WTC11 (cell line): ENCODE results near the gene MT1H. TPM values are rescaled to one million over a fixed set of nuclear protein-coding genes. Genes with fewer than 3 reads are reported as not detected.

Experiments used
- ATAC-seq: fragments of 200-7000 bp; cut with Tn5 transposase; 2 replicates; pipeline ENCODE4 v1.10.0; 2021; ENCODE audit warnings: mild to moderate bottlenecking, moderate library complexity
- CTCF ChIA-PET: fragments of 300-600 bp; sonication (Branson Sonifier 250); formaldehyde crosslinking; loops from one replicate; lab custom pipeline; 2021; ENCODE audit warnings: antibody characterized with exemption; lab: Charles Lee
- POLR2A ChIA-PET: fragments of 350-600 bp; sonication (Branson Sonifier 250); formaldehyde crosslinking; loops from one replicate; lab custom pipeline; 2021; ENCODE audit warnings: antibody characterized with exemption; lab: Charles Lee
- DNase-seq: peaks from one replicate; pipeline ENCODE4 v3.0.0; 2021; ENCODE audit warnings: low spot score
- H3K27ac Mint-ChIP-seq: 2 replicates; pipeline ENCODE4 v1.8.0; 2021; ENCODE audit warnings: mixed read lengths
- H3K27me3 Mint-ChIP-seq: 2 replicates; pipeline ENCODE4 v1.8.0; 2021; ENCODE audit warnings: low read depth, mild to moderate bottlenecking, moderate library complexity, mixed read lengths
- H3K36me3 Mint-ChIP-seq: 2 replicates; pipeline ENCODE4 v1.8.0; 2021; ENCODE audit warnings: mixed read lengths
- H3K4me1 Mint-ChIP-seq: 2 replicates; pipeline ENCODE4 v1.8.0; 2022; ENCODE audit warnings: mixed read lengths
- H3K4me3 Mint-ChIP-seq: 2 replicates; pipeline ENCODE4 v1.8.0; 2021; ENCODE audit warnings: mild to moderate bottlenecking, moderate library complexity, mixed read lengths
- H3K9me3 Mint-ChIP-seq: 2 replicates; pipeline ENCODE4 v1.8.0; 2021; ENCODE audit warnings: mixed read lengths
- CBFB ChIP-seq: sonication (generic); formaldehyde crosslinking; IDR thresholded peaks from 2 replicates; pipeline ENCODE4 v1.8.1; 2022; ENCODE audit warnings: mild to moderate bottlenecking, low read depth, missing genetic modification reagents
- ELF4 ChIP-seq: sonication (generic); formaldehyde crosslinking; IDR thresholded peaks from 2 replicates; pipeline ENCODE4 v1.8.1; 2022; ENCODE audit warnings: low read depth, mild to moderate bottlenecking, moderate library complexity, missing genetic modification reagents
- ETV6 ChIP-seq: sonication (generic); formaldehyde crosslinking; IDR thresholded peaks from 2 replicates; pipeline ENCODE4 v1.8.1; 2022; ENCODE audit warnings: mild to moderate bottlenecking, missing genetic modification reagents
- FOXP1 ChIP-seq: sonication (generic); formaldehyde crosslinking; IDR thresholded peaks from 2 replicates; pipeline ENCODE4 v1.8.0; 2022; ENCODE audit warnings: missing genetic modification reagents, mild to moderate bottlenecking, moderate library complexity, borderline replicate concordance
- KAT7 ChIP-seq: sonication (generic); formaldehyde crosslinking; IDR thresholded peaks from 2 replicates; pipeline ENCODE4 v1.8.1; 2023; ENCODE audit warnings: missing genetic modification reagents, mild to moderate bottlenecking, borderline replicate concordance
- MXD4 ChIP-seq: fragments of 250-450 bp; sonication (Bioruptor Pico); IDR thresholded peaks from 2 replicates; pipeline ENCODE4 v1.8.0; 2021; ENCODE audit warnings: mild to moderate bottlenecking, moderate library complexity, borderline replicate concordance
- MYBL2 ChIP-seq: sonication (generic); formaldehyde crosslinking; IDR thresholded peaks from 2 replicates; pipeline ENCODE4 v1.8.1; 2023; ENCODE audit warnings: mild to moderate bottlenecking, moderate library complexity, missing genetic modification reagents
- ZNF121 ChIP-seq: sonication (generic); formaldehyde crosslinking; IDR thresholded peaks from 2 replicates; pipeline ENCODE4 v1.8.0; 2023; ENCODE audit warnings: missing genetic modification reagents
- ZNF219 ChIP-seq: sonication (generic); formaldehyde crosslinking; IDR thresholded peaks from 2 replicates; pipeline ENCODE4 v1.8.0; 2023; ENCODE audit warnings: missing genetic modification reagents, mild to moderate bottlenecking, borderline replicate concordance
- ZNF317 ChIP-seq: sonication (generic); formaldehyde crosslinking; IDR thresholded peaks from 2 replicates; pipeline ENCODE4 v1.8.1; 2023; ENCODE audit warnings: low read depth, mild to moderate bottlenecking, moderate library complexity, missing genetic modification reagents, borderline replicate concordance
- total RNA-seq: library from RNA; stranded (reverse); gene quantifications from 3 replicates; pipeline ENCODE4 v1.2.3, GENCODE V29; 2021
- TF ChIP-seq, protein P1 (sequence below): sonication (generic); formaldehyde crosslinking; IDR thresholded peaks from 2 replicates; pipeline ENCODE4 v1.8.1; 2023; ENCODE audit warnings: mild to moderate bottlenecking, missing genetic modification reagents
- TF ChIP-seq, protein P2 (sequence below): fragments of 250-450 bp; sonication (Bioruptor Pico); IDR thresholded peaks from 2 replicates; pipeline ENCODE4 v1.9.0; 2021; ENCODE audit warnings: moderate library complexity, mild to moderate bottlenecking, inconsistent platforms, borderline replicate concordance
- TF ChIP-seq, protein P3 (sequence below): fragments of 250-450 bp; sonication (Bioruptor Pico); conservative IDR thresholded peaks from 2 replicates; pipeline ENCODE4 v1.9.0; 2021; ENCODE audit warnings: mild to moderate bottlenecking
- TF ChIP-seq, protein P4 (sequence below): sonication (generic); formaldehyde crosslinking; IDR thresholded peaks from 2 replicates; pipeline ENCODE4 v1.8.0; 2022; ENCODE audit warnings: mild to moderate bottlenecking, missing genetic modification reagents
- TF ChIP-seq, protein P5 (sequence below): sonication (generic); formaldehyde crosslinking; conservative IDR thresholded peaks from 2 replicates; pipeline ENCODE4 v1.8.1; 2022; ENCODE audit warnings: mild to moderate bottlenecking, missing genetic modification reagents

MT1H gene
- total RNA-seq, 1 experiment from 2014 or later, result 122 TPM

DNA sequence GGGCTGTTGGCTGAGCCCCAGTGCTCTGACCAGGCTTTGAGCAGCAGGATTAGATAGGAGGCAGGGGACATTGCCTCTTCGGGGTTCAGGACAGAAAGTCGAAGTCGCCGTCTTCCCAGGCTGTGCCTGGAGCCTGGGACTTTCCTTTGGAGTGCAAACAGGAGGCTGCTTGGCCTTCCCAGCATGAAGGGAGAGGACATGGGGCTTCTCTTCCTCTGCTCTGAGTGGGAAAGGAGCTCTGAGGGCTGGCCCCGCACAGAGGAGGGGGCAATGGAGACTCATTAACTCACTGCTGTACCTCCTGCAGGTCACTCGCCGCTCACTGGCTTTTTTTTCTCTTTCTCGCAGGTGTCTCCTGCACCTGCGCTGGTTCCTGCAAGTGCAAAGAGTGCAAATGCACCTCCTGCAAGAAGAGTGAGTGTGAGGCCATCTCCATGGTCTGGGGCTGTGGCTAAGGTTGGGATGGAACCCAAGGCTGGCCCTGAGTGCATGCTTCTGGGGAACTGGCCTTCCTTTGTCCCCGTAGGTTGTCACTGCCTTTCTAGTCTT is 11.2 kb upstream of the MT1H start:
- peaks cover 85% of the 10 kb centered on the region for H3K27me3 Mint-ChIP-seq
- H3K27ac Mint-ChIP-seq, result 0 out of 2 replicates have a peak overlapping the region, but pooled peaks have one; percentile 42
- ATAC-seq, result peak; percentile 1; the same call in 1 of the 2 replicates
- 0 out of 2 replicates have a peak, but pooled peaks cover 5% of the 10 kb centered on the region for H3K36me3 Mint-ChIP-seq
- DNase-seq, result no peak
- ChIA-PET CTCF (interaction anchor here (0.8 to 1.5 kb wide), 3 partner anchors 9 to 43 kb away, joined by 3 to 24 read pairs (median 4); no protein-coding TSS in a partner anchor), POLR2A (interaction anchor here (1.1 to 1.9 kb wide), 5 partner anchors 11 to 130 kb away, joined by 3 to 24 read pairs (median 6); partner anchors contain the start of genes MT1E, MT1H and MT2A)
- TF ChIP-seq, protein P1, sequence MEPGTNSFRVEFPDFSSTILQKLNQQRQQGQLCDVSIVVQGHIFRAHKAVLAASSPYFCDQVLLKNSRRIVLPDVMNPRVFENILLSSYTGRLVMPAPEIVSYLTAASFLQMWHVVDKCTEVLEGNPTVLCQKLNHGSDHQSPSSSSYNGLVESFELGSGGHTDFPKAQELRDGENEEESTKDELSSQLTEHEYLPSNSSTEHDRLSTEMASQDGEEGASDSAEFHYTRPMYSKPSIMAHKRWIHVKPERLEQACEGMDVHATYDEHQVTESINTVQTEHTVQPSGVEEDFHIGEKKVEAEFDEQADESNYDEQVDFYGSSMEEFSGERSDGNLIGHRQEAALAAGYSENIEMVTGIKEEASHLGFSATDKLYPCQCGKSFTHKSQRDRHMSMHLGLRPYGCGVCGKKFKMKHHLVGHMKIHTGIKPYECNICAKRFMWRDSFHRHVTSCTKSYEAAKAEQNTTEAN, result no peak
- TF ChIP-seq KAT7 (CRISPR knock-in tag) (no peak), ZNF317 (CRISPR knock-in tag) (no peak), CBFB (CRISPR knock-in tag) (no peak), ETV6 (CRISPR knock-in tag) (no peak)
- TF ChIP-seq, protein P2, sequence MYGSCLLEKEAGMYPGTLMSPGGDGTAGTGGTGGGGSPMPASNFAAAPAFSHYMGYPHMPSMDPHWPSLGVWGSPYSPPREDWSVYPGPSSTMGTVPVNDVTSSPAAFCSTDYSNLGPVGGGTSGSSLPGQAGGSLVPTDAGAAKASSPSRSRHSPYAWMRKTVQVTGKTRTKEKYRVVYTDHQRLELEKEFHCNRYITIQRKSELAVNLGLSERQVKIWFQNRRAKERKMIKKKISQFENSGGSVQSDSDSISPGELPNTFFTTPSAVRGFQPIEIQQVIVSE (CRISPR knock-in tag), result no peak
- peak overlapping the region; percentile 95 for H3K4me3 Mint-ChIP-seq
- H3K9me3 Mint-ChIP-seq, result no peaks in the 10 kb centered on the region
- peaks cover 28% of the 10 kb centered on the region for H3K4me1 Mint-ChIP-seq

DNA sequence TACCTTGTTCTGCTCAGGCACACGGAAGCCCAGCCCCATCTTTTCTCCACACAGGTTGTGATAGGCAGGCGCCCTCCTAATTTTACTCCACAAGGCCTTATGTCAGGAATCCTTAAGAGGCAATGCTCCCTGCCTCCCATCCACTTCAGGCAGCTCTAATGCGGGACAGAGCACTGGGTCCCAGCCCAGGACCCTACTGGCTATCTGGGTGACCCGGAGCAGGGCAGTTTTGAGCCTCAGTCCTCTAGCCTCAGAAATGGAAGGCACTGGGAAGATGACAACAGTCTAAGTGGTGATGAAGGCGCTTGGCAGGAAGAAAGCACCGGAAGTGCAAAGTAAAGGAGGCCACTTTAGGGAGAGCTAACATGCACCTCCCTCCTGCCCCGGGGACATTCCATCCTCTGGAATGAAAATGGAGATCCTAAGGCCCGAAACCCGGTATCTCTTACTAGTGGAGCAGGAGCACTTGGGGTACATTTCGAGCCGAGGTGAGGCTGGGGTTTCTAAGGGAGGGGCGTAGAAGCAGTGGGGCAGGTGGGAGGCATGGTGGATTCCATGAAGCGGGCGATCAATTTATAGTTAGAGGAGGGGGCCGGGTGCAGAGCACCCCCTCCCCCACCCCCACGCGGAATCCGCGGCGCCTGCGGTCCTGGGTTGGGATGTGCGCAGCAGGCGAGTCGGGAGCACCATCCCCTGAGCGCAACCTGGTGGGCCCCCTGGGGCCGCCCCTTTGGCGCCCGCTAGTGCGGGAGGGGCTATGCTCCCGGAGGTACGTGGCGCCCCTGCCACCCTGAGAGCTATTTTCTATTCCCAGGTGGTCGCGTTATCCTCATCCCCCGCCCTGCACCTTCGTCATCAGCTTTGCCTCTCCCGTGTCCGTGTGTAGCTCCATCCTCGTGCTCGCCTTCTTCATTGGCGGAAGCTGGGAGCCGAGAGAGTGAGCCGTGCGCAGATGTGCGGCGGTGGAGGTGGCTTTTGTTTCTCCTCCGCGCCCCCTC is 7.0 kb upstream of the MT1H start:
- DNase-seq (no peak), ATAC-seq (peak; percentile 11)
- Mint-ChIP-seq H3K4me3 (peak overlapping the region; percentile 72), H3K36me3 (0 out of 2 replicates have a peak, but pooled peaks cover 5% of the 10 kb centered on the region), H3K9me3 (no peaks in the 10 kb centered on the region), H3K27me3 (peaks cover 99% of the 10 kb centered on the region), H3K27ac (no peak overlapping the region), H3K4me1 (peaks cover 36% of the 10 kb centered on the region)
- TF ChIP-seq ELF4 (CRISPR knock-in tag), result no peak
- peak; percentile 83 for TF ChIP-seq ZNF121 (CRISPR knock-in tag)
- TF ChIP-seq, protein P3, sequence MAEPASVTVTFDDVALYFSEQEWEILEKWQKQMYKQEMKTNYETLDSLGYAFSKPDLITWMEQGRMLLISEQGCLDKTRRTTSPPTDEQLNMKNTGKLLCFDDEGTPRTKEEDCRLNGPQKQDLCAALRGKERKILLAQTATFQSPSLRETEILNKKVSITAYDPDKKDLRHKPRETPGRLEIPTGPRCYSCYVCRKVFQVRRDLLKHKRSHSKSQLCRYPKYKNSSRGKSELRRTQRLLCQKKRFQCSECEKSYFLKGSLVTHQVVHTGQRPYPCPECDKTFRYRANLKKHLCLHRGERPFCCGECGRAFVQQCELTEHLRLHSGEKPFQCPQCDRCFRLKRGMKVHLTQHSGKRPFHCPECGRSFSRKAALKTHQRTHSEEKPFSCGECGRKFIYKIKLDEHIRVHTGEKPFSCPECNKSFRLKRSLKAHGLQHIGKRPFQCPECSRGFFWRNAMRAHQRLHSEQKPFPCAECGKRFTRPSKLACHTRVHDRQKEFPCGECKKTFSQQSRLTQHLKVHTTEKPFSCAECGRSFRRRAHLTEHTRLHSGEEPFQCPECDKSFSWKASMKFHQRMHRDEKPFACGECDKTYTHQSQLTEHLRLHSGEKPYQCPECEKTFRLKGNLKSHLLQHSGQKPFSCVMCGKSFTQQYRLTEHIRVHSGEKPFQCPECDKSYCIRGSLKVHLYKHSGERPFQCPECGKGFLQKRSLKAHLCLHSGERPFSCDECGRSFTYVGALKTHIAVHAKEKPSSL, result no peak
- no peak for TF ChIP-seq ZNF219
- TF ChIP-seq FOXP1, result no peak
- TF ChIP-seq, protein P4, sequence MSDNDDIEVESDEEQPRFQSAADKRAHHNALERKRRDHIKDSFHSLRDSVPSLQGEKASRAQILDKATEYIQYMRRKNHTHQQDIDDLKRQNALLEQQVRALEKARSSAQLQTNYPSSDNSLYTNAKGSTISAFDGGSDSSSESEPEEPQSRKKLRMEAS, result peak; percentile 52; the same call in 1 of the 2 replicates
- no peak for TF ChIP-seq MYBL2 (CRISPR knock-in tag)
- TF ChIP-seq MXD4 (CRISPR knock-in tag), result no peak
- TF ChIP-seq, protein P5, sequence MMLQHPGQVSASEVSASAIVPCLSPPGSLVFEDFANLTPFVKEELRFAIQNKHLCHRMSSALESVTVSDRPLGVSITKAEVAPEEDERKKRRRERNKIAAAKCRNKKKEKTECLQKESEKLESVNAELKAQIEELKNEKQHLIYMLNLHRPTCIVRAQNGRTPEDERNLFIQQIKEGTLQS (CRISPR knock-in tag), result no peak
- ChIA-PET POLR2A (interaction anchor here (1.1 to 2.2 kb wide), 2 partner anchors 14 to 45 kb away, joined by 4 to 9 read pairs; no protein-coding TSS in a partner anchor), CTCF (interaction anchor here (0.6 to 2.6 kb wide), 7 partner anchors 9 to 70 kb away, joined by 3 to 8 read pairs (median 3); no protein-coding TSS in a partner anchor)
